SU-DHL-6 (cell line): ENCODE measurements around the gene PKNOX2.

Experiments used
- EZH2phosphoT487 ChIP-seq: fragments of 200-600 bp; sonication (generic), shearing (Covaris generic); conservative IDR thresholded peaks from 2 replicates; pipeline ENCODE4 v1.6.1; 2018; ENCODE audit warnings: mild to moderate bottlenecking, antibody characterized with exemption, low read length, moderate library complexity, mixed read lengths
- TF ChIP-seq, protein P1 (sequence below): fragments of 200-600 bp; sonication (generic); IDR thresholded peaks from one replicate; pipeline ENCODE4 v1.5.1; 2017; ENCODE audit warnings: antibody characterized with exemption, mild to moderate bottlenecking, low read length, moderate library complexity; ENCODE audit not compliant: insufficient read depth, poor library complexity, severe bottlenecking

DNA sequence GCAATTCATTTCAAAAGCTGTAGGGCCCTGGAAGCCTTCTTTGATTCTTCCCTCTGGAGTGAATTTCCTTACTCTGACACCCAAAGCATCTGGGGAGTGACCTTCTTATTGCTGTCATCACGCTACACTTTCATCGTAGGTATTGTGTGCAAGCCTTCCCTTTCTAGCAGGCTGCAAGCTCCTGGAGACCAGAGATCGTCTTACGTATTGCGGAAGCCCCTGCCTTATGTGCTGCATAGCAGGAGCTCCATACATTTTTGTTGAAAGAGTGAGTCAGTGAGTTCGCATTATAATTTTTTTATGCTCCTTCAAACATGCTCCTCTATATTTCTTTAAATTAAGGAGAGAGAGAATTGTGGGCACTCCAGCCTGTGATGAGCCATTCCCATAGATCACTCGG is 32.0 kb upstream of the PKNOX2 start:
- TF ChIP-seq, protein P1, sequence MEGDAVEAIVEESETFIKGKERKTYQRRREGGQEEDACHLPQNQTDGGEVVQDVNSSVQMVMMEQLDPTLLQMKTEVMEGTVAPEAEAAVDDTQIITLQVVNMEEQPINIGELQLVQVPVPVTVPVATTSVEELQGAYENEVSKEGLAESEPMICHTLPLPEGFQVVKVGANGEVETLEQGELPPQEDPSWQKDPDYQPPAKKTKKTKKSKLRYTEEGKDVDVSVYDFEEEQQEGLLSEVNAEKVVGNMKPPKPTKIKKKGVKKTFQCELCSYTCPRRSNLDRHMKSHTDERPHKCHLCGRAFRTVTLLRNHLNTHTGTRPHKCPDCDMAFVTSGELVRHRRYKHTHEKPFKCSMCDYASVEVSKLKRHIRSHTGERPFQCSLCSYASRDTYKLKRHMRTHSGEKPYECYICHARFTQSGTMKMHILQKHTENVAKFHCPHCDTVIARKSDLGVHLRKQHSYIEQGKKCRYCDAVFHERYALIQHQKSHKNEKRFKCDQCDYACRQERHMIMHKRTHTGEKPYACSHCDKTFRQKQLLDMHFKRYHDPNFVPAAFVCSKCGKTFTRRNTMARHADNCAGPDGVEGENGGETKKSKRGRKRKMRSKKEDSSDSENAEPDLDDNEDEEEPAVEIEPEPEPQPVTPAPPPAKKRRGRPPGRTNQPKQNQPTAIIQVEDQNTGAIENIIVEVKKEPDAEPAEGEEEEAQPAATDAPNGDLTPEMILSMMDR = no peak
- no peak for TF ChIP-seq EZH2phosphoT487
